Measurements from ENCODE around the gene VDAC1.
"Not testable (repeated sequence)": the region's sequence is repeated elsewhere in the genome, so short reads cannot be mapped to it uniquely, and the experiment has no call there.

VDAC1 gene

GRCh38 chr5:133967698-133968203 lies 37.0 kb downstream of the VDAC1 start:
- DNase-seq (ENCODE audit: low spot score): peak; percentile 44

GRCh38 chr5:133967124-133967523 lies 37.7 kb downstream of the VDAC1 start:
- no peak for DNase-seq (ENCODE audit: low spot score)

DNA sequence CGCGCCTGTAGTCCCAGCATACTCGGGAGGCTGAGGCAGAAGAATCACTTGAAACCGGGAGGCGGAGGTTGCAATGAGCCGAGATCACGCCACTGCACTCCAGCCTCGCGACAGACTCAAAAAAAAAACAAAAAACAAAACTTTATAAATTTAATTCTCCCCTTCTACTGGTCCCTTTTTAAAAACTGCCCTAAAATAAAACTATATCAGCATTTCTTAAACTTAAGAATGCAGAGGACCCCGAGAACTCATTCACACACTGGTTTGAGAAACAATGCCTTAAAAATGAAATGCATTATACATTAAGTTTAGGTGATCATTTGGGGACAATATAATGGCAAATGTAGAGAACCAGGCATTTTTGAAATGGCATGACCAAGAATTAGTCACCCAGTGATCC lies 38.7 kb downstream of the VDAC1 start:
- no peak for DNase-seq (ENCODE audit: low spot score)

- DNase-seq (ENCODE audit: low spot score): no peak
Observed at GRCh38 chr5:133963493-133964128, 41.2 kb downstream of the VDAC1 start.

DNA sequence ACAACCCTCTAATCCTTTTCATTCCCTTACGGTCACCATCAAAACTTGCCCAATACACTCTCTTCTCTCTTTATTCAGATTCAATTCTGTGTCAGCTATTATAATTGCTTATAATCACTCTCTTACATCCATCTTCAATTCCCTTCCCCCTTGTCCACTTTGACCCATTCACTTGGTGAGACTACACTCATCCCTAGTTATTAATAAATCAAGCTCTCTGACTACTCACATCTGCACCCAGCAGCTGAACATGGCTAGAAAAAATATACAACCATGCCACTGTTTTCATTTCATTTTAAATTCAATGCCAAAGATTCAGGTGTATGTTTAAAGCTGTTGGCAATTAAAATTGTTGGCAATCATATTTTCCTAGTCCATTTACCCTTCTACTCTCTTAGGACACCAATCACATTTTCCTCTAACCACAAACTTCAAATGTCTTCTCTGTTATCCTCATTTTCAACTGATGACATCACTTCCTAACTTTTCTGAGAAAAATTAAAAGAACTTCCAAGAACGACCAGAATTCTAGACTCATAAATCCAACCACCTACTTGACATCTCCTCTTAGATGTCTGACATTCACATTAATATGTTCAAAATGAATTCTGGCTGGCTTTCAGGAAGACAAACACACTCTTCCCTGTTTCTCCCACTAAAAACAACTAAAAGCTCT lies 41.8 kb downstream of the VDAC1 start:
- DNase-seq (ENCODE audit: low spot score): peak; percentile 50

- DNase-seq (ENCODE audit: low spot score): no peak
Observed at GRCh38 chr5:133962131-133962530, 42.6 kb downstream of the VDAC1 start.

DNA sequence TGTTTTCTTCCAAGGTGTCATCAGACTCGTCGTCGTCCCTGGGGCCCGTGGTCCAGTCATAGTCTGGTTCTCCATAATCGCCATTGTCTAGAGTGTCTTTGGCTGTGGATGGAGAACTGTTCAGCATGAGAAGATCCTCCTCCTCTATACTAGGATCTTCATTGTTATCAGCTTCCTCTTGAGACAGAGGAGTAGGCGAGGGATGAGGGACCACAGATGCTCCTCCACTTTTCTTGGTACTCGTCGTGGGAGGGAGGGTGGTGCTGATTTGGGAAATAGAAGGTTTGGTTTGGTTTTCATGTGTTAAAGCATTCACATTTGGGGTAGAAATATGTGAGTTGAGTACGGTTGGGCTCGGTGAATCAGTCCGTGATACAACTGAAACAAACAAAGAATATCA lies 45.1 kb downstream of the VDAC1 start:
- DNase-seq (ENCODE audit: low spot score): no peak

DNA sequence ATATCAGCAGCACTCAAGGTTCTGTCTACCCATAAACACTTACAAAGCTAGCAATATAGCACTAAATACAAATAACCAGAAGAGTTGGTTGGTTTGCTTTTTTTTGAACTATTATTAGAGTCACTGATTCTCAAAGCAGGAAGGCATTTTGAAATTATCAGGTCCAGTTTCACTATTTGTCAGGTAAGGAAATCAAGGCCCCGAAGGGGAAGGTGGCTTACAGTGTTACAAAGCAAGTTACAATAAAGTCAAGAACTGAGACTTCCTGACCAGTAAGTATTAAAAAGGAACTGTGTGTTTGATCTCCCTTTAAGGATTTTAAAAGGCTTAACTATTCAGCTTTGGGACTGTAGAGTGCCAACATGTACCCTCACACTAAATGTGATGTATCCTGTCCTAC lies 47.2 kb downstream of the VDAC1 start:
- no peak for DNase-seq (ENCODE audit: low spot score)

DNA sequence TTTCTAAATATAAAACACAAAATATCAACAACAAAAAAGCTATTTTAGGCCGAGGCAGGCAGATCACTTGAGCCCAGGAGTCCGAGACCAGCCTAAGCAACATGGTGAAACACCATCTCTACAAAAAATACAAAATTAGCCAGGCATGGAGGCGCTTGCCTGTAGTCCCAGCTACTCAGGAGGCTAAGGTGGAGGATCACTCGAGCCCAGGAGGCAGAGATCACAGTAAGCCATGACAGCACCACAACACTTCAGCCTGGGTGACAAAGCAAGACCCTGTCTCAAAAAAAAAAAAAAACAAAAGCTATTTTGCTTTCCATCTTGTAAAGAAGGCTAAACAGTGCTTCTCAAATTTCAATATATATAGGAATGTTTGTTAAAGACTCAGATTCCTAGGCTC lies 47.7 kb downstream of the VDAC1 start:
- DNase-seq (ENCODE audit: low spot score): no peak

DNA sequence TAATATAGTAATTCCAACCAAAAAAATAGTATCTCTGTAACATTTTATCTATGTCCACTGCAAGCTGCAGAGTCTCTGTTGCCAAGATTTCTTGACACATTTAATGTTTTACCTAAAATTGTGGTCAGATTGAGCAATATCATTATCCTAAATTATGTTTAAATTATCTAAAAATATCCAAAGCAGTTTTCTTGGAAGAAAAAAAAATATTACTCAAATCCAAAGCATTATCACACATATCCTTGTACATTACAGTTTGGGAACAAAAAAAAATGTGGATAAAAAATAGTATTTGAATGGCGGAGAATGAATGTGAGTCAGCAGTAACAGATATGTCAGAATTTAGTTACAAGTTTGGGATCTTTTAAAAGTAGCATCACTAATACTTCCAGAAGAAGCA lies 48.6 kb downstream of the VDAC1 start:
- DNase-seq (ENCODE audit: low spot score): not testable (repeated sequence)

DNA sequence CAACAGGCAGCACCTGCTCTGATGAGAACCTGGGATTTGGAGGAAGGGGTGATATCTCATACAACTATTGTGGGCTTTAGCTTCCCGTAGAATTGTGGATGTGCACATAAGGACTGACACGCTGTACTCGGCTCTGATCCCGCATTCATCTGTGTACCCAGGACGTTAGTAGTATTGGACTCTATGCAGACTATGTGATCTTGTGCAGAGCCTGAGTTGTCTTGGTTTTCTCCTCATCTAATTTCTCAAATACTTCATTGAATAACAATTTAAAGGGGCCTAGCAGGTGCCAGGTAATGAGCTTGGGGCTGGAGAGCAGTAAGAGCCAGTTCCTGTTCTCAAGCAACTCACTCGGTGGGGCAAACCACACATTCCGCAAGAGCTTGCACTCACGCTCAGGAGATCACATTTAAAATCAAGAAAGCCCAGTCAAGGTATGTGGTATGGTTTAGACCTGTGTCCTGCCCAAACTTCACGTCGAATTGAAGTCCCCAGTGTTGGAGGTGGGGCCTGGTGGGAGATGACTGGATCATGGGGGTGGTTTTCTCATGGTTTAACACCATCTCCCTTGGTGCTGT lies 51.1 kb downstream of the VDAC1 start:
- no peak for DNase-seq (ENCODE audit: low spot score)

DNA sequence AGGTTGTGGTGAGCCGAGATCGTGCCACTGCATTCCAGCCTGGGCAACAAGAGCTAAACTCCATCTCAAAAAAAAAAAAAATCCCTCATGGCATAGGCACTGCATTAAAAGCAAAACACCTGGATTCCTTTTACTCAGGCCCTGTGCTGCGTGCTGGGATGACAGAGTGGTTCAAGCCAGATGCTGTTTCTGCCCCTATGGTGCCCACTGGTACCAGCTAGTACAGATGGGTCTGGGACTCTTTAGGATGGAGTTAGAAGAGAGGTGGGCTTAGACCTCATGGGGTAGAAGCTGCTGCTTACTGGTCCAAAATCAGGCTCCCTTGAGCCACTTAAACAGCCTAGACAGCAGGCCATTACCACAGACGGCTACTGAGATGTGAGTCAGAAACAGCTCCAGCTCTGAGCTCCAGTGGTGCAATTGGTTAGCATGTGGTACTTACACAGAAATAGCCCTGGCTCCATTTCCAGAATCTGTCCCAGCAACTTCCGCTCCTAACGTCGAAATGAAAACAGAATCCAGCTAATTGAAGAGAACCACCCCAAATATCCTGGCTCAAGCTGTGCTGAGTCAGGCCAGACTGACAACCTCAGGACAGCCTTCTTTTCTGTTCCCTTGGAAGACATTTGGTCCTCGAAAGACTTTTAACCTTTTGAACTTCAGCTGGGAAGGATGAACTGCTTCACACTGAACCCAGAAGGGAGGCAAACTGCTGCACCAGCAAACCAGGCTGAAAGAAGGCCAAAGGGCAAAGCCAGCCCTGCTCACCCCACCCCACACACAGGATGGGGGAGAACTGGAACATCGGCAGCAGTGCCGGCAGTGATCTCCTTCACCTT lies 51.8 kb downstream of the VDAC1 start:
- peak; percentile 78 for DNase-seq (ENCODE audit: low spot score)

DNA sequence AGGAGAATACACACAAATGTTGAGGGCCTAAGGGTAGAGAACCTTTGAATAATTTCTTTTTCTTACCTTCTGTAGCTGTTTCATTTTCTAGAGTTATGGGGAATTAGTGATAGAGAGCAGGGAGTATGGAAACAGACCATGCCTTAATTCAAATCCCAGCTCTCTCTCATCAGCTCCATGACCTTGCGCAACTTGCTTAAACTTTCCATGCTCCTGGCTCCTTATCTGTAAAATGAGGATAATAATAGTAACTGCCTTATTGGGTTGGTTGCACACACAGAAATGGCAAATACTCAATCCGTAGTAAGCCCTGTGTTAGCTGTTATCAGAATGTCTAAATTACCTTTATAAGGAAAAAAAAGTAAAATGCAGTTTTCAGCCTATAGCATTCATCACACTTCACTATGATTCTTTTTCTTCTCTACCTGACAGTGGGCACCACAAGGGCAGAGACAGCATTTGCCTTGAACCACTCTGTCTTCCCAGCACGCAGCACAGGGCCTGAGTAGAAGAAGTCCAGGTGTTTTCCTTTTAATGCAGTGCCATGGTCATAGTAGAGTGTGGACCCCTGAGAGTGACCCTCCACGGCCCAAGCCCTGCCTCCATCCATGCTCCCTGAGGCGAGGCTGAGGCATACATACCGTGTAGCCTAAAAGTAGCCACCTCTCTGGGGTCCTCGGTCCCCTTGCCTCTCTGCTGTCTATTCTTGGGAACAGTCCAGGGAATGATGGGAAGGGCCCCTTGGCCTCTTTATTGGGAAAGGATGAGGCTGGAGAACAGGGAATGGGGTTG lies 53.8 kb downstream of the VDAC1 start:
- DNase-seq (ENCODE audit: low spot score): no peak

- DNase-seq (ENCODE audit: low spot score): no peak
Observed at GRCh38 chr5:133948721-133949120, 56.1 kb downstream of the VDAC1 start.

GRCh38 chr5:133947431-133947841 lies 57.3 kb downstream of the VDAC1 start:
- no peak for DNase-seq (ENCODE audit: low spot score)

- DNase-seq (ENCODE audit: low spot score): no peak
Observed at GRCh38 chr5:133945568-133945967, 59.2 kb downstream of the VDAC1 start.

DNA sequence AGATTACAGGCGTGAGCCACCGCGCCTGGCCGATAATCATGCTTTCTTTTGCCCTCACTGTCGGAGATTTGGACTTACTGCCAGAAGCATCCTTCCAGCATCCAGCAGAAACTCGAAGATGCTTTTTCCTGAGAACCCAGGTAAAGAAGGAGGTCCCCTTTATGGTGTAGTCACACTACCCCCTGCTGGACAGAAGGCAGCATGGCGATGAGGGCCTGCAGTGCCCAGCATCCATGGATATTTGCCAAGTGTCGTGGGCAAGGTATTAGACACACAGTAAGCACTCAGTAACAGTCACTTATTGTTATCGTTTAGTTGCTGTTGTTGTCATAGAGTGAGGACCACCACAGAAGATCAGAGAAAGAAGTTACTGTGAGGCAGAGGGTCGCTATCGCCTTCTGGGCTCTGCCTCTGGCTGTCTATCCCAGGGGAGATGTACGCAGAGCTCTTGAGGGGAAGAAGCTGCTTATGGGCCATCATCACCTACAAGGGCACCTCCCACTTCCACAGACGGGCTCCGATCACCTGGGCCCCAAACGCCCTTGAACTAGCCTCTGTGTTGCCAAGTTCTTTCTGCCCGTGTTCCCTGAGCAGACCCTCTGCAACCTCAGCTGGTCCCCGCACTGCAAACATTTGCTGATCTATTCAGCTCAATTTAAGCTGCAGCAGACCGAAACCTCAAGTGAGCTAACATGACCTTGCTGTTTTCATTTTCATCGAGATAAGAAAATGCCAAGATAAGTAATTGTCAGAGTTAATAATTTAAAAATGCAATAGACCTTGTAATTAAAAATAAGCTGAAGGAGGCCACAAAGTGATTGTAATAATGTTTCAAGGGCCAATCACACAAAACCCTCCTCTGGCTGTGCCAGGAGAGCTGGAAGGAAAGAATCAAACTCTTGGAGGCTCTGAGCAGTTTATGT lies 60.3 kb downstream of the VDAC1 start:
- peak; percentile 32 for DNase-seq (ENCODE audit: low spot score)

GRCh38 chr5:133943475-133943817 lies 61.3 kb downstream of the VDAC1 start:
- no peak for DNase-seq (ENCODE audit: low spot score)

GRCh38 chr5:133942614-133943474 lies 61.9 kb downstream of the VDAC1 start:
- DNase-seq (ENCODE audit: low spot score): no peak

All from hepatic stellate cell (primary cell).